Measurements from ENCODE around the gene TBC1D14. TPM values are rescaled to one million over a fixed set of nuclear protein-coding genes. Genes with fewer than 3 reads are reported as not detected.

Gene TBC1D14
- 28.2 TPM for polyA plus RNA-seq

- H3K4me1 Mint-ChIP-seq = peaks cover 18 to 31% (median 25%) of the 10 kb centered on the region in 3 donors
- no peaks in the 10 kb centered on the region for H3K9me3 Mint-ChIP-seq
- H3K27me3 Mint-ChIP-seq = peaks cover 17% of the 10 kb centered on the region
- peak within 1 kb of the TSS; percentile 80 to 93 (median 86) for H3K27ac Mint-ChIP-seq
- H3K36me3 Mint-ChIP-seq = no peaks in the 10 kb centered on the region
- peak within 1 kb of the TSS; percentile 86 to 98 (median 94) for H3K4me3 Mint-ChIP-seq
Observed at GRCh38 chr4:6909113-6909969, at the start of gene TBC1D14. TBC1D14 (plus strand) TSS chr4:6909826; CDS start chr4:6923390, 13,564 bp downstream.

GRCh38 chr4:6868386-6868785 is 41.2 kb upstream of the TBC1D14 start:
- no peak overlapping the region for H3K27ac Mint-ChIP-seq
- no peaks in the 10 kb centered on the region for H3K27me3 Mint-ChIP-seq
- H3K36me3 Mint-ChIP-seq = peaks cover 3% of the 10 kb centered on the region
- peaks cover 0 to 4% (median 3%) of the 10 kb centered on the region in 3 donors for H3K4me1 Mint-ChIP-seq
- no peak overlapping the region for H3K4me3 Mint-ChIP-seq
- H3K9me3 Mint-ChIP-seq = no peaks in the 10 kb centered on the region

GRCh38 chr4:6869944-6870343 is 39.7 kb upstream of the TBC1D14 start:
- Mint-ChIP-seq H3K36me3 (peaks cover 2% of the 10 kb centered on the region), H3K9me3 (no peaks in the 10 kb centered on the region), H3K4me3 (no peak overlapping the region), H3K27me3 (no peaks in the 10 kb centered on the region), H3K27ac (no peak overlapping the region), H3K4me1 (peaks cover 0 to 8% (median 7%) of the 10 kb centered on the region in 3 donors)

- H3K4me1 Mint-ChIP-seq = peaks cover 0 to 13% (median 10%) of the 10 kb centered on the region in 3 donors
- no peaks in the 10 kb centered on the region for H3K27me3 Mint-ChIP-seq
- peak overlapping the region in 1 of 3 donors; percentile 16 for H3K27ac Mint-ChIP-seq
- peaks cover 5% of the 10 kb centered on the region for H3K36me3 Mint-ChIP-seq
- H3K4me3 Mint-ChIP-seq = no peak overlapping the region
- H3K9me3 Mint-ChIP-seq = no peaks in the 10 kb centered on the region
Observed at GRCh38 chr4:6873291-6873690, 36.3 kb upstream of the TBC1D14 start.

- Mint-ChIP-seq H3K27ac (peak overlapping the region in 1 of 3 donors; percentile 45), H3K4me1 (peaks cover 0 to 13% (median 9%) of the 10 kb centered on the region in 3 donors), H3K9me3 (no peaks in the 10 kb centered on the region), H3K36me3 (peaks cover 5% of the 10 kb centered on the region), H3K27me3 (no peaks in the 10 kb centered on the region), H3K4me3 (no peak overlapping the region)
Observed at GRCh38 chr4:6873792-6874461, 35.7 kb upstream of the TBC1D14 start.

GRCh38 chr4:6874981-6875380 is 34.6 kb upstream of the TBC1D14 start:
- Mint-ChIP-seq H3K9me3 (no peaks in the 10 kb centered on the region), H3K27ac (no peak overlapping the region), H3K36me3 (peaks cover 5% of the 10 kb centered on the region), H3K4me3 (no peak overlapping the region), H3K4me1 (peaks cover 0 to 13% (median 9%) of the 10 kb centered on the region in 3 donors), H3K27me3 (no peaks in the 10 kb centered on the region)

- H3K9me3 Mint-ChIP-seq = no peaks in the 10 kb centered on the region
- peaks cover 5% of the 10 kb centered on the region for H3K36me3 Mint-ChIP-seq
- H3K27ac Mint-ChIP-seq = no peak overlapping the region
- H3K4me3 Mint-ChIP-seq = no peak overlapping the region
- peaks cover 0 to 13% (median 9%) of the 10 kb centered on the region in 3 donors for H3K4me1 Mint-ChIP-seq
- H3K27me3 Mint-ChIP-seq = no peaks in the 10 kb centered on the region
Observed at GRCh38 chr4:6875431-6875831, 34.2 kb upstream of the TBC1D14 start.

- Mint-ChIP-seq H3K27ac (no peak overlapping the region), H3K27me3 (no peaks in the 10 kb centered on the region), H3K4me3 (no peak overlapping the region), H3K9me3 (no peaks in the 10 kb centered on the region), H3K36me3 (peaks cover 6% of the 10 kb centered on the region), H3K4me1 (peaks cover 0 to 13% (median 8%) of the 10 kb centered on the region in 3 donors)
Observed at GRCh38 chr4:6876440-6876839, 33.2 kb upstream of the TBC1D14 start.

- no peaks in the 10 kb centered on the region for H3K9me3 Mint-ChIP-seq
- H3K36me3 Mint-ChIP-seq = peaks cover 6% of the 10 kb centered on the region
- H3K27me3 Mint-ChIP-seq = no peaks in the 10 kb centered on the region
- H3K4me3 Mint-ChIP-seq = no peak overlapping the region
- H3K27ac Mint-ChIP-seq = no peak overlapping the region
- H3K4me1 Mint-ChIP-seq = peaks cover 0 to 13% (median 8%) of the 10 kb centered on the region in 3 donors
Observed at GRCh38 chr4:6877067-6877466, 32.6 kb upstream of the TBC1D14 start.

GRCh38 chr4:6878451-6879059 is 31.1 kb upstream of the TBC1D14 start:
- H3K9me3 Mint-ChIP-seq = no peaks in the 10 kb centered on the region
- peaks cover 6% of the 10 kb centered on the region for H3K36me3 Mint-ChIP-seq
- no peak overlapping the region for H3K27ac Mint-ChIP-seq
- no peaks in the 10 kb centered on the region for H3K27me3 Mint-ChIP-seq
- peaks cover 0 to 10% (median 8%) of the 10 kb centered on the region in 3 donors for H3K4me1 Mint-ChIP-seq
- H3K4me3 Mint-ChIP-seq = no peak overlapping the region

- Mint-ChIP-seq H3K9me3 (no peaks in the 10 kb centered on the region), H3K4me3 (no peak overlapping the region), H3K4me1 (peaks cover 0 to 5% (median 0%) of the 10 kb centered on the region in 3 donors), H3K27ac (no peak overlapping the region), H3K27me3 (no peaks in the 10 kb centered on the region), H3K36me3 (peaks cover 6% of the 10 kb centered on the region)
Observed at GRCh38 chr4:6880691-6881090, 28.9 kb upstream of the TBC1D14 start.

GRCh38 chr4:6881908-6882307 is 27.7 kb upstream of the TBC1D14 start:
- peaks cover 6% of the 10 kb centered on the region for H3K36me3 Mint-ChIP-seq
- H3K27me3 Mint-ChIP-seq = no peaks in the 10 kb centered on the region
- no peak overlapping the region for H3K4me3 Mint-ChIP-seq
- no peak overlapping the region for H3K27ac Mint-ChIP-seq
- no peaks in the 10 kb centered on the region for H3K9me3 Mint-ChIP-seq
- H3K4me1 Mint-ChIP-seq = peaks cover 0 to 2% (median 1%) of the 10 kb centered on the region in 3 donors

GRCh38 chr4:6884341-6884870 is 25.2 kb upstream of the TBC1D14 start:
- H3K36me3 Mint-ChIP-seq = peaks cover 1% of the 10 kb centered on the region
- no peak overlapping the region for H3K27ac Mint-ChIP-seq
- H3K4me1 Mint-ChIP-seq = peaks cover 0 to 3% (median 2%) of the 10 kb centered on the region in 3 donors
- no peaks in the 10 kb centered on the region for H3K27me3 Mint-ChIP-seq
- no peaks in the 10 kb centered on the region for H3K9me3 Mint-ChIP-seq
- H3K4me3 Mint-ChIP-seq = no peak overlapping the region

- no peak overlapping the region for H3K4me3 Mint-ChIP-seq
- H3K36me3 Mint-ChIP-seq = no peaks in the 10 kb centered on the region
- H3K9me3 Mint-ChIP-seq = peaks cover 0 to 6% (median 0%) of the 10 kb centered on the region in 3 donors
- H3K27ac Mint-ChIP-seq = no peak overlapping the region
- peaks cover 0 to 3% (median 2%) of the 10 kb centered on the region in 3 donors for H3K4me1 Mint-ChIP-seq
- H3K27me3 Mint-ChIP-seq = no peaks in the 10 kb centered on the region
Observed at GRCh38 chr4:6885953-6886557, 23.6 kb upstream of the TBC1D14 start.

Data from IgD-negative memory B cell (primary cell).